Right cardiac atrium (tissue), 5 donors: Measurements from ENCODE around the gene PCDH15. TPM values are rescaled to one million over a fixed set of nuclear protein-coding genes. Genes with fewer than 3 reads are reported as not detected.

Experiments
- ATAC-seq, 2 donors: fragments of 200-7000 bp; cut with Tn5 transposase; one replicate each; pipeline versions ENCODE4 v1.8.0 to v1.9.1; 2020; ENCODE audit warnings: moderate library complexity in 2 of 2, mild to moderate bottlenecking in 1 of 2
- DNase-seq, 3 donors: peaks; one replicate each; pipeline ENCODE4 v3.0.0-alpha.2; 2020
- H3K27ac ChIP-seq: one replicate; pipeline ENCODE4 v1.5.1; 2013; ENCODE audit warnings: mild to moderate bottlenecking, low read length, control low read depth, moderate library complexity
- H3K27me3 ChIP-seq: one replicate; pipeline ENCODE4 v1.6.1; 2013; ENCODE audit not compliant: control insufficient read depth, insufficient read depth
- H3K4me1 ChIP-seq: one replicate; pipeline ENCODE4 v1.6.1; 2013; ENCODE audit warnings: low read length; ENCODE audit not compliant: control insufficient read depth, insufficient read depth
- H3K4me3 ChIP-seq: one replicate; pipeline ENCODE4 v1.5.1; 2013; ENCODE audit warnings: low read length, control low read depth
- H3K9me3 ChIP-seq: one replicate; pipeline ENCODE4 v1.6.1; 2013; ENCODE audit warnings: low read length; ENCODE audit not compliant: control insufficient read depth
- WGBS: extraction: QIAGEN DNeasy Blood & Tissue Kit; methylation state at CpG from one replicate; pipeline ENCODE4 v1.1.7; 2013; 5-methylcytosine and 5-hydroxymethylcytosine counted together
- intact Hi-C, 4 donors: fragments of 100-400 bp; cut with DNase I; formaldehyde crosslinking; loops; one replicate each; pipeline versions ENCODE4 v1.11.0 to v1.14.0; 2022 to 2023
- long read RNA-seq, 4 donors: library from polyadenylated mRNA; unstranded; transcript quantifications; one replicate each; pipeline ENCODE4 v2.0.0, GENCODE V29; 2020 to 2021
- polyA plus RNA-seq: library from polyadenylated mRNA; stranded (reverse); fragments of 200-250 nt; gene quantifications from one replicate; pipeline ENCODE4 v1.2.3, GENCODE V29; 2013
- total RNA-seq, 4 donors: library from RNA; stranded (reverse); fragmentation: NEBNext Ultra II Directional; extraction: Animal tissue kit (Norgen Biotek cat#: 25700); gene quantifications; one replicate each; pipeline ENCODE4 v1.2.1, GENCODE V29; 2021
- donor health status: healthy with polysubstance abuse.
- donor health status: DM: no; HTN: yes; CAD: no.
- donor health status: DM: no; HTN: no; CAD: no.
- donor health status: DM: no; HTN: yes; CAD: no; lungs with severe emphysema.
- donor health status: DM: yes; HTN: yes; CAD: no.

Gene PCDH15
- total RNA-seq (1 to 10 TPM; 1.2 to 3.1 (median 2.8) TPM), polyA plus RNA-seq (1.2 TPM)
- long read RNA-seq, donor 1, partial matches to known transcripts = 0 of 3 reads
- long read RNA-seq, donor 1, other reads (novel, unspliced or antisense) = 3 of 3 reads
- long read RNA-seq, donor 2 = 0 reads
- long read RNA-seq, donor 3, partial matches to known transcripts = 1 of 3 reads
- long read RNA-seq, donor 3, other reads (novel, unspliced or antisense) = 2 of 3 reads
- long read RNA-seq, donor 4 = 0 reads

DNA sequence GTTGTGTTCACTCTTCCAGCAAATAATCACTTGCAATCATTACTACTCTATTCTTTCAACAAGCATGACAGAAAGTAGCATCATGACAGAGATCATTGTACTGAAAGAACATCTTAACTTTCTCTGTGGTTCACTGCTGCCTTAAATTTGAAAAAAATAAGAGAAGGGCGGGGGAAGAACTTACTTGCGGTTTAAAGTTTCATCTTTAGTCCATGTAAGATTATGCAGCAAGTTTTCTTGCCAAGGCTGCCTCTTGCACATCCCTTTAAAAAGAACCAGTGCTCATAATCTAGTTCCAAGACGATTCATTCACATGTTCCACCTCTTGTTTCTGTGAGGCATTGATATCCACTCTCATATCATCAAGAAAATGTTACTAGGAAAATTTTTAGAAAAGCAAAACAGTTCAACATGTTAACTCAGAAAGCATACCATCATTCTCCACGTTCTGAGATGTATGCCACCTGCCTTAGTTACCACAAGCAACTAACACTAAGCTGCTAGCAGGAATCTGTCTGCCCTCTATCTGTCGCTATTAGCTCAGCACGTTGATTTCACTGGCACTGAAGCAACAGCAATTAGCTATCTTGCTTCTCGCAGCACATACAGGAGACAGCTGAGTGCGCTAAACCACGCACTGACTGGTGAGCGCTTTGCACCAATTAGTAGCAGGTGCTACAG is at the start of gene PCDH15:
Gene PCDH15 (minus strand): TSS at position 491 of the 681 bp plus-strand sequence. CDS start 136,969 bp downstream, outside the sequence.
- DNase-seq = peak in 1 of 3 donors; percentile 47
- 15% methylated on average over 10 of the region's 10 CpGs for WGBS
- ATAC-seq = peak; percentile 84 to 90
- Histone ChIP-seq H3K27me3 (no peaks in the 10 kb centered on the region), H3K9me3 (no peaks in the 10 kb centered on the region), H3K27ac (no peak within 1 kb of the TSS), H3K4me1 (no peaks in the 10 kb centered on the region), H3K4me3 (peak within 1 kb of the TSS; percentile 18)
- intact Hi-C loops = no loop called here

DNA sequence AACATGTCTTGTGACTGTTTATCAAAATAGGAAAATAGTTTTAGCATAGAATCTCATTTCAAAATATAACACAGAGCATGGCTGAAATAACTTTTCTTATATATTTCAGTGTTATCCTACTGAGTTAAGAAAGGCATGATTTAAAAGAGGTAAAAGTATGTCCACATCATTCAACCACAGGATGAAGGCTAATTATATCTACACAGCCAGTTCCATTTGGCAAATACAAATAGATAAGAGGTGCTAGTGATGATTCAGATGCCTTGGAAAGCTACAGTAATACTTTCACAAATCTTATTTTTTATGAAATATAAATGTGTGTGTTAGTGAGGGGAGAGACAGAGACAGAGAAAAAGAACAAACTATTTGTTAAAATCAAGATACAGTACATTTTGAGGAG is 42.9 kb upstream of the PCDH15 start:
- peak in 1 of 2 donors; percentile 26 for ATAC-seq
- no peaks in the 10 kb centered on the region for H3K4me1 ChIP-seq
- no peaks in the 10 kb centered on the region for H3K9me3 ChIP-seq
- intact Hi-C loops = no loop called here
- no peak overlapping the region for H3K4me3 ChIP-seq
- H3K27ac ChIP-seq = no peak overlapping the region
- no peak for DNase-seq
- no peaks in the 10 kb centered on the region for H3K27me3 ChIP-seq

DNA sequence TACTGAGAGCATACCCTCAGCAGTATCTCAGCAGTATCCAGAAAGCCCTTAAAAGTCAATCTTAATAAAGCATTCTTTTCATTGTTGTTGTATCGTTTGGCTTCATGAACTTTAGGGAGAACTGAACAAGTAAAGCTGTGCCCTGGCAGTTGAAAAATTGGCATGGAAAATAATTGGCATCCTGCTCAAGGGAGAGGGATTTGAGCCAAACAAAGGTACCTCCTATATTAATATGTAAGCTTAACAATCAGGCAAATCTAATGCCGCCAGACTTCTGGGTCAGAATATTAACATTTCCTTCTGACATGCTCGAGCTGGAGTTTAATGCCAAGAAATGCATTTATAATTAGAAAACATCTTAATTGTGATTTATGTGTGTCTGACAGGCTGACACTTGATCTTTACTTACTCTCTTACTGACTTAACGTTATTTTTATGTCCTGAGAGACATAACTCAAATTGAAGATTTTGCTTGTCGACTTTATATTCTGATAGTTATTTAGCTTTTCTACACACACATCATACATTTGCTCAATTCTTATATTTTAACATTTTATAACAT is 42.1 kb upstream of the PCDH15 start:
- ATAC-seq = no peak
- H3K27ac ChIP-seq = no peak overlapping the region
- H3K9me3 ChIP-seq = no peaks in the 10 kb centered on the region
- 34% methylated on average over 5 of the region's 5 CpGs for WGBS
- no peak for DNase-seq
- intact Hi-C loops = no loop called here
- H3K4me3 ChIP-seq = no peak overlapping the region
- no peaks in the 10 kb centered on the region for H3K27me3 ChIP-seq
- no peaks in the 10 kb centered on the region for H3K4me1 ChIP-seq

DNA sequence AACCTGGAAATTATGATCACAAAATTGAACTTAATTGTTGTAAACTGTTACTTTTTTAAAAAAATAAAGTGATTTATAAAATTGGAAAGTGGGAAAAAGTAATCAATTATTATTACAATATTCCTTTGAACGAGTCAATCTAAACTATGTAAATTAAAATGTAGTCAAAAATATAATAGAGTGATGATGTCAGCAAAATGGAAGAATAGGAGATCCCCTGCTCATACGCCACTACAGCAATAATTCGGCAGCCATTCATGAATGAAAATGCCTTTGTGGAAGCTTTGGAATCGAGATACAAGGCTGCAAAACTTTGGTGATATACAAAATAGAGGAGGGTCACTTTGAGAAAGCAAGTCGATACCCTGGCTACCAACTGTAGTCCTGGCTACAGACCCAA is 36.4 kb upstream of the PCDH15 start:
- ATAC-seq (no peak), DNase-seq (no peak)
- 82% methylated on average over 5 of the region's 5 CpGs for WGBS
- Histone ChIP-seq H3K27me3 (no peaks in the 10 kb centered on the region), H3K27ac (no peak overlapping the region), H3K4me1 (no peaks in the 10 kb centered on the region), H3K9me3 (no peaks in the 10 kb centered on the region), H3K4me3 (no peak overlapping the region)
- intact Hi-C loops = no loop called here

DNA sequence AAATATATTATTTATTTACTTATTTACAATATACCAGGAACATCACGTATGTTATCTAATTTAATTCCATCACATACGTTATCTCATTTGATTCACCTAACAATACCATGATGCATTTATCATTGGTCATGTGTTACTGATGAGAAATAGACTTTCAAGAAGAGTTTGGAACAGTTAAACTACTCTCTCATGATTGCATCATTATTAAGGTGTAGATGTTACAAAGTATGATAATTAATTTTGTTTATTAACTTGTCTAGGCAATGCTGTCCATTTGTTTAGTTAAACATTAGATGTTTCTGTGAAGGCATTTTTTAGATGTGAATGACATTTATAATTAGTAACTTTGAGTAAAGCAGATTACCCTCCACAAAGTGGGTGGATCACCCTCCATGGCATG is 32.0 kb upstream of the PCDH15 start:
- 43% methylated on average over 2 of the region's 2 CpGs for WGBS

DNA sequence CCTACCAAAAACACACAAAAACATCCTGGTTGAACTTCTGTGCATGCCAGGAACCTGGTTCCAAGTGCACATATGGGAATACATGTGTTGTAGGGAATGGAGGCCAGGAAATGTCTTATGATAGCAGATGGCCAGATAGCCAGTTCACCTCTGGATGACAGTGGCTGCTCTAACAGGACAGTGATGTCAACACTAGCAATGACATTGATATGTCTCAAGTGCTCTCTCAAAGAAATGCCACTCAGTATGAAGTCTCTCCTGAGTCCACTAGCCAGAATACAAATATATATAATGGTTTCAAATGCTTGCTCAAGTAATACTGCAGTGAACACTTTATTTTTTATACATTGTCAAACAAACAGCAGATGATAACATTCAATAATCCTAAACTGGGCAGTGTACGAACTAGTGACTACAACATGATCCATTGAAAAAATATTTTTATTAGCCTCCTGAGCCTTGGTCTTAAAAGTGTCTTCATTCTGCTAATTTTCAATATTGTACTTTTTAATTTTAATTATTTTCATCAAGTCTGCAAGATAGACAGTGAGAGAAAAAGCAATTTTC is 26.0 kb upstream of the PCDH15 start:
- DNase-seq (no peak), ATAC-seq (peak in 1 of 2 donors; percentile 40)
- intact Hi-C loops = no loop called here
- WGBS = 52% methylated on average over 1 of the region's 1 CpG
- no peaks in the 10 kb centered on the region for H3K9me3 ChIP-seq
- no peaks in the 10 kb centered on the region for H3K27me3 ChIP-seq
- H3K4me3 ChIP-seq = no peak overlapping the region
- H3K27ac ChIP-seq = no peak overlapping the region
- no peaks in the 10 kb centered on the region for H3K4me1 ChIP-seq

More for the DNA sequence above, 32.0 kb upstream of the PCDH15 start:
- DNase-seq (no peak), ATAC-seq (no peak)
- no peaks in the 10 kb centered on the region for H3K4me1 ChIP-seq
- H3K27me3 ChIP-seq = no peaks in the 10 kb centered on the region
- H3K27ac ChIP-seq = no peak overlapping the region
- H3K4me3 ChIP-seq = no peak overlapping the region
- H3K9me3 ChIP-seq = no peaks in the 10 kb centered on the region
- intact Hi-C loops = no loop called here

DNA sequence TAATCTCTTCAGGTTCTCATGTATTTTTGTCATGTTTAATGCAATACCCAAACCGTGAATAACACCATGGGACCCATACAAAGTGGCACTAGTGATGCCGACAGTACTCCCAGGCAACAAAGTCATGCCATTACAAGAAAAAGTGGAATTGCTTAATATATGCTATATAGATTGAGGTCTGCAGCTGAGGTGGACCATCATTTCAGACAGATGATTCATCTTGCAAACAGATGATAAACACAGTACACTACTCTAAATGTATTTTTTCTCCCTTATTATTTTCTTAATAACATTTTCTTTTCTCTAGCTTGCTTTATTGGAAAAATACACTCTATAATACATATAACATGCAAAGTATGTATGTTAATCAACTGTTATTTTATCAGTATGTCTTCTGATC is 14.6 kb upstream of the PCDH15 start:
- 91% methylated on average over 2 of the region's 2 CpGs for WGBS
- intact Hi-C loops = no loop called here
- H3K27me3 ChIP-seq = no peaks in the 10 kb centered on the region
- no peak overlapping the region for H3K27ac ChIP-seq
- H3K4me1 ChIP-seq = no peaks in the 10 kb centered on the region
- H3K9me3 ChIP-seq = no peaks in the 10 kb centered on the region
- DNase-seq (no peak), ATAC-seq (no peak)
- H3K4me3 ChIP-seq = no peak overlapping the region

DNA sequence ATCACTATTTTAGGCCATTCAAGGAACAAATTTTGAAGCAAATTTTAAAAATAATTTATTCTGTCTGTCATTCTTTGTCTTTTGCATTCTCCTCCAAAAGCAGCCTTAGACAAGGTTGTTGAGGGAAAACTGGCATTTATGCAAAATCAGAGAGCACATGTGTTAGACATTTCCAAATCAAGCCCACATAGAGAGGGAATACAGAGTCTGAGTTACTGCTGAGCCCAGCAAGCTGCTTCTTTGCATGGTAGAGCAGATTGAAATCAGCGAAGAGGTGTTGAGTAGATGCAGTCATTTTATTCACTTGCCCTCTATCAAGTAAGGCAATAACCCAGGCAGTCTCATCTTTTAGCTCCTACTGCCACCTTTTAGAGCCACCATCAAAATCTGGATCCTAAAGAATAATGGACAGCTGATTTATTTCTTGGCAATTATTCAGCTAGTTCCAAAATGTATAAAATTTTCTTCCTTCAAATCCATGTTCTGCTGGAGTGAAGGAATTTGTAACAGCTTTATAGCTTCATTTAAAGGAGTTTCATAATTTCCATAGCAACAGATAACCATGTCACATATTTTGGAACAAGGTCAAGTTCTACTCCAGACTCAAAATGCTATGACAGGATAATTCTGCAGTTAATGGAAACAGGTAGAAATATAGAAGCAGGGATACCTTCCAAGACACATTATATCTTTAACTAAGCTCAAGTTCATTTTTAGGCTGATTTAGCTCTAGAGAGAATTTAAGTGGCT is 7.3 kb upstream of the PCDH15 start:
- H3K9me3 ChIP-seq = no peaks in the 10 kb centered on the region
- H3K27ac ChIP-seq = no peak overlapping the region
- no peak for DNase-seq
- intact Hi-C loops = no loop called here
- 66% methylated on average over 1 of the region's 1 CpG for WGBS
- no peaks in the 10 kb centered on the region for H3K27me3 ChIP-seq
- no peaks in the 10 kb centered on the region for H3K4me1 ChIP-seq
- H3K4me3 ChIP-seq = no peak overlapping the region
- ATAC-seq = no peak

DNA sequence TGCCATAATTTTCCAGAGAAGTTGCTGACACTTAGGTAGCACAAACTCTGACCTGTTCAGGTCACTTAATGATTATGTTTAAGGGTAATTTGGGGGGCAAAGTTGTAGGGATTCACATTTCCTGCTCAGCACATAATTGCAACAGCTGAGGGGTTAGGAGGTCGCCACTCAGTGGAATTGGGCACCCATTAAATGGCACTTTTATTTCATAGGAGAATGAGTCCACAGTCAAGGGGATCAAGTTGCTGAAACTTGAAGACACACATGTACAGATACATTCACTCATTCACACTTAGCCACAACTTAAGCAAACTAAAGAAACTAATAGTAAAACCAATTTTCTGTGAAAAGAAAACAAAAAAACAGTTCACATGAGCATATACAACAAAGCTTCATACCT is 1.5 kb downstream of the PCDH15 start:
- no peaks in the 10 kb centered on the region for H3K9me3 ChIP-seq
- ATAC-seq (no peak), DNase-seq (no peak)
- 64% methylated on average over 1 of the region's 1 CpG for WGBS
- no peak overlapping the region for H3K4me3 ChIP-seq
- H3K27me3 ChIP-seq = no peaks in the 10 kb centered on the region
- no peak overlapping the region for H3K27ac ChIP-seq
- H3K4me1 ChIP-seq = no peaks in the 10 kb centered on the region
- intact Hi-C loops = no loop called here

DNA sequence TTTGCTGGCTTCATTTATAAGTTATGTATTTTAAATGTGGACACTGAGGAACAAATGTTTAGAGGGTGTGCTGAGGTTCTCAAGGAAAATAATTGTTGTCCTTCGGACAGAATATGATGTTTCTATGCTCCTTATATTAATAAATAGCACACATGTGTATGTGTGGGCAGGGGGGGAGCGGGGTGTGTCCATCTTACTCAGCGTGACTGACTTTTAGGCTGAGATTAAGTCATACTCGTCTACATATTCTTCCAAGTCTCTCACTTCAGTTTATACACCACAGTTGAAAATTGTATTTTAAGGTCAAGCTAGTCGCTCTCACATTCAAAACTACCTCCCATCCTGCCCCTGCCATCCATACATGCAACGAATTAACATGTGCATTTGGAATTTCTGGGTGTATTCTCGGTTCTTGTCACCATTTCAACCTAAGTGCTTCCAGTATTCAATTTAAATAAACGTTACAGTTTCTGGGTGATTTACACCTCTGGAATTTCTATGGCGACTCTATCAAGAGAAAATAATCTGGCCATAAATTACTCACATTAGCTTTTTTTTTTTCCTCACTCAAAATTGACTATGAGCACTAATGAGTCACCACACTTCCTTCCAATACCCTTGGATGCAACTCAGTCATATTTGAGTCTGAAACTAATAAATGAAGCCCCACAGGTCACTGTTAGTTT is 3.3 kb downstream of the PCDH15 start:
- intact Hi-C loops = no loop called here
- Histone ChIP-seq H3K27me3 (no peaks in the 10 kb centered on the region), H3K4me3 (no peak overlapping the region), H3K27ac (no peak overlapping the region), H3K4me1 (no peaks in the 10 kb centered on the region), H3K9me3 (no peaks in the 10 kb centered on the region)
- ATAC-seq (no peak), DNase-seq (no peak)
- 66% methylated on average over 9 of the region's 9 CpGs for WGBS
